Occipital lobe (tissue), 2 donors: ENCODE data around the gene TRAF2. TPM values are rescaled to one million over a fixed set of nuclear protein-coding genes. Genes with fewer than 3 reads are reported as not detected.
A peak's percentile ranks its signal among the peaks of the same experiment; 100 is the strongest.

Source experiments
- DNase-seq: peaks from one replicate; lab custom pipeline; 2025; lab: John Stamatoyannopoulos, UW
- total RNA-seq: library from RNA; depleted of rRNA; stranded (reverse); fragments of >200 nt; gene quantifications from one replicate; pipeline ENCODE4 v1.2.3, GENCODE V29; 2014

Gene TRAF2
- total RNA-seq, 1 donor from 2014 or later, result 8.9 TPM

DNA sequence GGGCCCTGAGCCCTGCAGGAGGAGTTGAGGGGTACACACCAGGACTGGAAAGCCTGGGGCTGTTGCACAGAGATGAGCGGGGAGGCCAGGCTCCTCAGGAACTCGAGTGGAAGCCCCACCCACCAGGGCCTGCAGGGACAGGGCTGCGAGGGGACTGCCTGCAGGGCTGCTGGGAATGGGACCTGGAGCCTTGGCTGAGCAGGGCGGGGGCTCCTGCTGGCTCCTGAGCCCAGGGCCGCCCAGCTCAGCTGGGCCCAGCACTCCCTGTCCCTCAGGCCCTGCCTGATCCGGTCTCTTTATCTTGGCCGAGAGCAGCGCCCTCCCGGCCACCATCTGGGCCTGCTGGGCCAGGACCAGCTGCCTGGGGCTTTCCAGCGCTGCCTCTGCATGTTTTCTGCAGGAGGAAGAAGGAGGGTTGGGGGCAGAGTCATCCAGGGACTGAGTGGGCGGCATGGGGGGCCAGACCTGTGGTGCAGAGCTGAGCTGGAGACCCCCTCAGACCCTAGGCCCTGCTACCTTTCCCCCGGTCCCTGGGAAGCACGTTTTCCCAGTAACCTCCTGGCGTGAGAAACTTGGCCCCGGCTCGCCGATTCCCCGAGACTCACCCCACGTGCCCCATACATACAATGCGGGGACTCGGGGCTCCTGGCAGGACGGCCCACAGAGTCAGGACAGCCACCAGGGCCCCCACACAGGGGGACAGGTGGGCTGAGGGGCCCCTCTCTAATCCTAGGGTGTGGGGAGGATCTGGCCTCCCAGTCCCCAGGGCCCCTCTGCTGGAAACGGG, 75.2 kb downstream of the TRAF2 start:
- no peak for DNase-seq

DNA sequence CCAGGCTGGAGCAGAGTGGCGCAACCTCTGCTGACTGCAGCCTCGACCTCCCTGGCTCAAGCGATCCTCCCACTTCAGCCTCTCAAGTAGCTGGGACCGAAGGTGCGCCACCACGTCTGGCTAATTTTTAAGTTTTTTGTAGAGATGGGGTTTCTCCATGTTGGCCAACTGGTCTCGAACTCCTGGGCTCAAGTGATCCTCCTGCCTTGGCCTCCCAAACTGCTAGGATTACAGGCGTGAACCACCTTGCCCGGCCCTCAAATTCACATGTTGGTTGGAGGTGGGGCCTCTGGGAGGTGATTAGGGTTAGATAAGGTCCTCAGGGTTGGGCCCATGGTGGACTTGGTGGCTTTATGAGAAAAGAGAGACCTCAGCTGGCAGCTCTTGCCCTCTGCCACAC, 75.8 kb downstream of the TRAF2 start:
- no peak for DNase-seq

DNA sequence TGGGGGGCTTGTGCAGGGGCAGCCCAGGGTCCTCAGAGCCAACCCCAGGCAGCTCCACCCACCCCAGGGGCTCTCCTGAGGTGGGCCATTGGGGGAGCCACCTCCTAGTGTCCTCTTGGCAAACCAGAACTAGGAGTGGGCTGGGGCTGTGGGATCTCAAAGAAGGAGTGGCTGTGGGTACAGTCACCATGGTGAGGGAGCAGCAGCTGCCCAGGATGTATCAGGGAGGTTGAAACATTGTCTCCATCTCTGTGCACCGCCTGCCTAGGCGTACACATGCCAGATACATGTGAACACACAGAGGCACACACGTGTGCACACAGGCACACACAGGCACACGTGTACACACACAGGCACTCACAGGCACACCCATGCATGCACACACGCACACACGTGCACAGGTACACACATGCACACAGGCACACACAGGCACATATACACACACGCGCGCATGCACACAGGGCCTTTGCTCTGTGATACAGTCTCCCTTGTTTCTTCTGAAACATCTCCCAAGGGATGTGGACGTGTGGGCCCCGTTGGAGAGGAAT, 76.5 kb downstream of the TRAF2 start:
- no peak for DNase-seq

DNA sequence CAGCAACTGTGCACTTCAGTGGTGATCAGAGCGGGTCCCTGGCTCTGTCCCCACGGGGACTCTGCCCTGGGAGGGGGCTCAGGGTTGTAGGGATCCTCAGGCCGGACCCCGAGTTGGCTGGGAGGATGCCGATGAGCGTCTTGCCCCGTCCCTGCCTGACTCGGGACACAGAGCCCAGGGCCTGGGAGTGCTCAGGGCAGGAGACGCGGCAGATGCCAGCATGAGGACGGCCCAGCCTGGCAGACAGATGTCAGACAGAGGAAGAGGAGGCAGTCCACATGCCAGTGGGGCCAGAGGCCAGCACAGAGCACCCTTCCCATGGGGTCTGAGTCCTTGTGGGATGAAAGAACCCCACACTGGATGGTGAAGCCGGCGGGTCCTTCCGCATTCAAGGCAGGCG, 77.0 kb downstream of the TRAF2 start:
- DNase-seq, result no peak

DNA sequence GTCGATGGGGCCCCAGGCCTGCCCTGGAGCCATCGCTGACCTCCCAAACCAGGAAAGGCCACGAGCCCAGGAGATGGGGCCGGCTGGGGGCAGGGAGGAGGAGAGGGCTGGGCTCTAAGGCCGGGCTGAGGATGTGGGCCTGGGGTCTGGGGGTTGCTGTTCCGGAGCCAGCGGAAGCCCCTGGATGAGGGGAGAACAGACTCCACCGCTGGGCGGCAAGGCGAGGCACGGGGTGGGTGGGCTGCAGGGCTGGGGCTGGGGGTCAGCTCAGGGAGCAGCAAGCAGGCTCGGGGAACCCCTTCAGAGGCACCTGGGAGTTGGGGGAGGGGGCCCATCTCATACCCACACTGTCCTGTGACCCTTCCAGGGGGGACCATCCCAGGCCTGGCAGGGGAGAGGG, 77.4 kb downstream of the TRAF2 start:
- DNase-seq, result no peak

GRCh38 chr9:136964171-136964689, 77.9 kb downstream of the TRAF2 start:
- no peak for DNase-seq

- DNase-seq, result no peak
Measured at GRCh38 chr9:136964833-136965422, 78.6 kb downstream of the TRAF2 start.

GRCh38 chr9:136965771-136966484, 79.6 kb downstream of the TRAF2 start:
- DNase-seq, result peak; percentile 27

- no peak for DNase-seq
Measured at GRCh38 chr9:136968333-136969127, 82.2 kb downstream of the TRAF2 start.

DNA sequence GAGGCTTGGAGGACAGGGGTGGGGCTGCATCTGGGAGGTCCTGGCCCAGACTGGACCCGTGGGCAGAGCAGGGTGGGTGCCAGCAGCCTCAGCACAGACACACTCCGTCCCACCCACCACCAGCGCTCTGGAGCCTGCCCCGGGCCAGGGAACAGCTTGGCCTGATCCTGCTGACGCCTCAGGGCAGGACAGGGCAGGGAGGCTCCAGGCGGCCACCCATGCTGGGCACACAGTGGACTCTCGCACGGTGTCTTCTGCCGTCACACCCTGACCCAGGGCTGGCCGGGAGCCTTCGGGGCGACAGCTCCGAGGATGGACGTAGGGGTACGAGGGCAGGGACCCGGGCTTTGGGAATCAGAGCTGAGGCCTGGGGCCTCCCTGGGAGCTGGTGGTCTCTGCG, 82.8 kb downstream of the TRAF2 start:
- no peak for DNase-seq

- DNase-seq, result no peak
Measured at GRCh38 chr9:136969774-136970173, 83.5 kb downstream of the TRAF2 start.

DNA sequence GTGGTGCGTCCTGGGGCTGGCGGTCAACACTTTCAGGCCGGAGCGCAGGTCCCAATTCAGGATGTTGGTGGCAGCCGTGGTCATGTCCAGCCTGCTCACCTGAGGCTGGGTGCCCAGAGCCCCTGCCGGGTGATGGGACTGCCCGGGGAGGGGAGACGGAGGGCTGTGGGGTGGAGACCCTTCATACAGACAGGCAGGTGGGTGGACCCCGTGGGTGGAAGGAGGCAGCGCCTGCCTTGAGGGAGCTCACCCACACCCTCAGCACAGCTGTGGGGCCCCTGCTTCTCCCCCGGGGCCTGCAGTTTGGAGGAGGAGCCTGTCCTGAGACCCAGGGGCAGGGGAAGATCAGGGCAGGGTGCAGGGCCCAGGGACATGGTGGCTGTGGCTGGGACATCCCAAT, 84.0 kb downstream of the TRAF2 start:
- DNase-seq, result no peak

- DNase-seq, result no peak
Measured at GRCh38 chr9:136971746-136972145, 85.4 kb downstream of the TRAF2 start.

- DNase-seq, result no peak
Measured at GRCh38 chr9:136972335-136972734, 86.0 kb downstream of the TRAF2 start.

- DNase-seq, result no peak
Measured at GRCh38 chr9:136972743-136973142, 86.4 kb downstream of the TRAF2 start.

GRCh38 chr9:136973618-136974617, 87.6 kb downstream of the TRAF2 start:
- no peak for DNase-seq

DNA sequence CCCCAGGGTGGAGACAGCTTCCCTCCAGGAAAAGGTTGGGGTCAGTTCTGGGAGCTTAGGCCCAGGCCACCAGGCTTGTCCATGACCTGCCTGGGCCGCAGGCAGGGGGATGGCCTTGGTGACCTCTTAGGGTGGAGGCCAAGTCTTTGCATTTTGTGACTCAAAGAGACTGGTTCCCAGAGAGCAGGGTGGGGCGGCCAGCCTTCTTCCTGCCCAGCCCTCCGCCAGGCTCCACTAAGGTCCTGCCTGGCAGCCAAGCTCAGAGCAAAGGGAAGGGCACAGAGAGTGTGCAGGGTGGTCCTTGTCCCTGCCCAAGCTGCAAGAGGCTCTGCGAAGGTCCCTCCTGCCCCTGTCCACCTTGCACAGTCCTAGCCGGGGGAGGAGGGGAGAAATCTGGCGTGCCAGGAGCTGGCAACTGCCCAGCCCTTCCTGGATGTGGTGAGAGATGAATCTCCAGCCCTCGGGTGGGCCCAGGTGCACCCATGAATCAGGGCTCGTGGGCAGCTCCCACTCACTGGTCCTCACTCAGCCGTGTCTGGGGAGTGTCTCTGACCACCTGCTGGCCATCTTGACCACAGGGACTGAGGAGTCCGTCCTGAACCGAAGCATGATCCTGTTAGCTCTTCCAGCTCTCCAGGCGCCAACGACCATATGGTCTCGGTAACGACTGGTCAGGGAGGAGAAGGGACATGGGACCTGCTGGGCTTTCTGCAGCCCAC, 88.7 kb downstream of the TRAF2 start:
- no peak for DNase-seq

DNA sequence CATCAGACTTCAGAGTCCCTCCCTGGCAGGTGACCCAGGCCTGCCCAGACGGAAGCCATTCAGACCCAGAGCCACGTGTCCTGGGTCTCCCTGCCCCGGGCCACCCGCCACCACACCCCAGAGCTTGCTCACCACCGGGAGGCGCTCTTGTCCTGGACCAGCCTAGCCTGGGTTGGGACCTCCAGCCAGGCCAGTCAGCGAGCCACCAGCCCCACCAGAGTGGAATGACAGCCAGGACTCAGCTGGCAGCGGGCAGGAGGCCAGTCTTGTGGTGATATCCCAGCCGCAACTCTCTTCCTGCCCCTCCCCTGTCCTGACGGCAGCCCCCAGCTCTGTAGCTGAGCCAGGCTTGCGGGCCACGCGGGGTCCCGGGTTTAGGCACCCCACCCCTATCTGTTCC, 89.3 kb downstream of the TRAF2 start:
- peak; percentile 59 for DNase-seq
